Hematopoietic multipotent progenitor cell treated with erythropoietin and hydrocortisone succinate and interleukin-3 and kit ligand, for 17 days (in vitro differentiated cells): ENCODE results near the gene SEC22C.

Experiments used
- DNase-seq: peaks from one replicate; pipeline ENCODE4 v3.0.0-alpha.2; 2015; ENCODE audit warnings: low spot score

The SEC22C gene

GRCh38 chr3:42498034-42498433 lies 83.7 kb downstream of the SEC22C start:
- DNase-seq, result no peak
